HG02763 (cell line): ENCODE results near the gene TBC1D22A.
"Not testable (repeated sequence)": the region's sequence is repeated elsewhere in the genome, so short reads cannot be mapped to it uniquely, and the experiment has no call there.

Experiments
- ATAC-seq: cut with Tn5 transposase; IDR thresholded peaks from one replicate; pipeline ENCODE4 v1.9.1; 2021; ENCODE audit warnings: mild to moderate bottlenecking, moderate library complexity; ENCODE audit not compliant: unreplicated experiment

TBC1D22A gene

DNA sequence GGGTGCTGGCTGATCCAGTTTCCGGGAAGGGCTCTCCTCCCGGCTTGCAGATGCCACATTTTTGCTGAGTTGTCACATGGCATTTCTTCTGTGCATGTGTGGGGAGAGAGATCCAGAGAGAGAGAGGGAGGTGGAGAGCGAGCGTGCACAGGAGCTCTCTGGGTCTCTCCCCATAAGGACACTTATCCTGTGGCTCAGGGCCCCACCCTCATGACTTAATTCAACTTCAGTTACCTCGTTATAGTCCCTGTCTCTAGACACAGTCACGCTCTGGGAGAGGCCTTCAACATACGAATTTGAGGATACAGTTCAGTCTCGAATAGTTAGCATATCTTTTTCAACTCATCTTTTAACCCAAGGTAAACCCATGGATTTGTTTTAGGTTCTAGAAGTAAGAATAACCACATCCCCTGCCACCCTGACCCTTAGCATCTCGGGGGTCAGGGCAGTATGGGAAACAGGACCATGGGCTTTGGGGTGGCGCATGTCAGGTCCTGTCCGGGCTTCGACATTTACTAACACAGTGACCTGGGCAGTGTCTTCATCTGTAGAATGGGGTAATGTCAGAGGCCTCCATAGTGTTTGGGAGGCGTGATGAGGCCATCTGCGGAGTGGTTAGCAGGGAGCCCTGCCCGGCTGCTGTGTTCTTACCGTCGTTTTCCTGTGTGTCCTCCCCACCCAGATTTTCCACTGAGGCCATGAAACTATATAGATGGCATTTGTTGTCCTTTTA lies 46.9 kb downstream of the TBC1D22A start:
- no peak for ATAC-seq

DNA sequence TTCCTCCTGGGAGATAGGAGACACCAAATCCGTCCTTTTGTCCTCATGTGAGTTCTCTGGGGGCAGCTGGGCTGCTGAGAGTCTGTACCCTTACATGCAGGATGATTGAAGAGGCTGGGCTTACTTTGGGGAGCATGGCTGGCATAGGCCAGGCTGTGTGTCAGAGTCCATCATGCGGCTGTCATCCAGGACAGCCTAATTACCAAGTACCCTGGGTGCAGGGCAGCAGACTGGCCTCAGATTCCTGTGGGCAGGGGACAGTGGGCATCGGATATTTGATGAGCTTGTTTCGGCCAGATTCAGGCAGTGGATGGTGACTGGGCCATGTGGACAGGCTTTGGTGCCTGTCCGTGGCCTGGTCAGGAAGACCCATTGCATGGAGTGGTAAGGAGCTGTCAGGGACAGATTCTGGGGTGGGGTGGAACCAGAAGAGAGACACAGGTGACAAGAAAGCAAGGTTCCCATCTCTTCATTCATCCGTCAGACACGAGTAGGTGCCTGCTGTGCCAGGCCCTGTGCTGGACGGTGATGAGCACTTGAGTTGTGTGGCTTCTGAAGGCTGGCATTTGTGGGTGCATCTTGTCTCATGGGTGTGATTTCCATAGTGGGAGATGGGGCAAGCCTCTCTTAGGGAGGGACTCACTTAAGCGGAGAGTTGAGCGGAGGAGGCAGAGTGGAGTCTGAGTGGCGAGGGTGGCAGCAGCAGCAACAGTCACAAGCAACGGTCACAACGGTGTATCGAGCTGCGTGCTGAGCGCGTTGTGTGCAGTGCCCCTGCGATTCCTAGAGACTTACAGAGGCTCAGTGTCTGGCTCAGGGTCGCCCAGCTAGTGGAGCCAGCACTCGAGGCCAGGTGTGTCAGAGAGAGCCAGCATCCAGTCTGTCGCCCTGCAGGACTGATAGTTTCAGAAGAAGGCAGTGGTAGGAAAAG lies 48.7 kb downstream of the TBC1D22A start:
- no peak for ATAC-seq

DNA sequence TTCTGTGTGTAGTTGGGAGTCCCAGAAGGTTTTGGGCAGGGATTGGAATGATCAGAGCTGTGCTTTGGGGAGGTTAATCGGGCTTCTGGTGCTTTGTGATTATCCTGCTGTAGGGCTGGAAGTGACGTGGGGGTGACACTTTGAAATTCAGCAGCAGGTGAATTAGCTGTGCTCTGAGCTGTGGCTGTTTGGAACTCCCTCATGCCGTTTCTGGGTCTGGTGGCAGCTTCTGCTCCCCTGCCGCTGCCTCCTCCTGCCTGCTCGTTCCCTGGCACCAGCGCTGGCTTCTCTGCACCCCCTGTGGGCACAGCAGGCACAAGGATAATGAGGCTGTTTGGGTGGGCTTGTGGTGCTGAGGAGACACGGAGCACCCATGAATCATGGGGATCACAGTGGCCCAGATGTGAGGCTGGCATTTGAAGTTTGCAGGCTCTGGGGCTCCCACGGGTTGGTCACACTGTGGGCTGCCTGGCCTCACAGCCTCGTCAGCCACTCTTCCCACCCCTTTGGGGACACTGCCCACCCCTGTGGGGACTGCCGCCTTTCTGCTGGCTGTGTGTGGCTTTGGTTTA lies 49.7 kb downstream of the TBC1D22A start:
- no peak for ATAC-seq

DNA sequence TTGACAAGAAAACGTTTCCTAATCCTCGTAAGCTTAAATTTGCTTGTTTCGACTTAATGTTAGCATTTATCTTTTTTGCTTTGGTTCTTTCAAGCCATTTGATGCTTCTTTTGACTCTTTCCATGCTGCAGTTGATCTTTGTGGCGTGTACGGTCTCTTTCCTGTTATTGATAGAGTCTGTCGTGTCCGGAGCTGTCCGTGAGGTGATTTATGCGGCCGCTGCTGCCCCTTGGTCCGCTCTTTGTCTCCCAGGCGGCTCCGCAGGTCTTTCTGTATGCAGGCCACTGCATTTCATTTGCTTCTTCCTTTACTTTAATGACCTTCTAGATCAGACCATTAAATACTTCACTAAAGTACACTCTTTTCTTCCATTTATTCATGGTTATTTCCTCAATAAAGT lies 50.3 kb downstream of the TBC1D22A start:
- ATAC-seq: no peak

DNA sequence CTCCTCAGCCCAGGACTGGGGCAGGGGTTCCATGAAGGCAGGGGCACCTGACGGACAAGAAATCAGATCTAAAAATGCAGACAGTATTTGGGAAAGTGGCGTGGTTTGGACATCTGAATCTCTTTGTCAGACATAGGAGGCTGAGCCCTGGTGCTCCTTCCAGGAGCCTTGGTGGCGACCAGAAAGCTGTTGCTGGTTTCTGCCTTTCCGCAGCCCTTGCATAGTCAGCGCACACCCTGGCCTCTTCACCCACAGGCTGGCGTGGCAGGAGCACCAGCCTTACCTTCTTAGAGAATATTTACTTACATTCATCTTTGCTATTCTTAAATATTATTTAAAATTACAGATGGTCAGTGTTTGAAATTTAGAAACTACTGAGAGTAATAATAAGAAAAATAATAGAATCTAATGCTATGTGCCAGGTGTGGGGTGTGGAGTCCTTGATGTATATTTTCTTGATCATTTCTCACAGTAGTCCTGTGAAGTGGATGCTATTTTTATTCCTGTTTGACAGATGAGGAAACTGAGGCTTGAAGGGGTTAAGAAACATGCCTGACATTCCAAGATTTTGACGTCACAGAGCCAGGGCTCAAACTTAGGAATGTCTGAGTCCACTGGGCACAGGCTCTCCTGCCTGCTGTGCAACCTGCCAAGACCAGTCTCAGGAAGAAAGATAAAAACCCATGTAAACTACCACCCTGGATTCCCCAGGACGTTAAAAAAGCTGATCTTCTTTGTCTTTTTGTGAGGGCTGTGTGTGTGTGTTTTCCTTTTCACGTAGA lies 51.6 kb downstream of the TBC1D22A start:
- ATAC-seq: no peak

DNA sequence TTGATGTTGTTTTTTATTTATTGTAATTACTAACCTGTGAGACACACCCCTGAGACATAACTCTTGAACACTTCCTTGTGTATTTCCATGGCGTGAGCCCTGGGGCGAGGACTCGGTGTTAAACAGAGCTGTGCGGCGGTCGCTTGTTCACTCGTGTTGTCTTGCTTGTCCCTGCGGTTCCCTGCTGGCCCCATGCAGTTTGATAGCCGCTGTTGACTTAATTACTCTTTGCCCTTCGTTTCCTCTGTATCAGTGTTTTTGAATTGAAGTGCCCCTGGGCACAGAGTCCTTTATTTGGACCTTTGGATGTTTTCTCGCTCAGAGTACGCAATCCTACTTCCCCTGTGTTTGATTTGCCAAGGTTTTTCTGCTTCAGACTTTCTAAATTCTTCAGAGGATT lies 52.7 kb downstream of the TBC1D22A start:
- no peak for ATAC-seq

DNA sequence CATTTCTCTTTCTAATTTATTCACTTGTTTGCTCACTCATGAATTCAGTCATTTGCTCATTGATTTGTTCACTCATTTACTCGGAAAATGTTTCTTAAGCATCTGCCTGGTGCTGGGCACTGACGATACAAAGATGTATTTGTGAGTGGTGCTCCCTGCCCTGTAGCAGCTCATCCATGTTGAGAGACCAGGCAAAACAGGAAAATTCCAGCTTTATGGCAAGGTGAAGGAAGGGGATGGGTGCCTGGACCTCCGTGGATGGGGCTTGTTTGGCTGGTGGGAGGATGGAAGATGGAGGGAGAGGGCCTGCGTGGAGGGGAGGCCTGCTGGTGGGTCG lies 53.1 kb downstream of the TBC1D22A start:
- ATAC-seq: no peak

DNA sequence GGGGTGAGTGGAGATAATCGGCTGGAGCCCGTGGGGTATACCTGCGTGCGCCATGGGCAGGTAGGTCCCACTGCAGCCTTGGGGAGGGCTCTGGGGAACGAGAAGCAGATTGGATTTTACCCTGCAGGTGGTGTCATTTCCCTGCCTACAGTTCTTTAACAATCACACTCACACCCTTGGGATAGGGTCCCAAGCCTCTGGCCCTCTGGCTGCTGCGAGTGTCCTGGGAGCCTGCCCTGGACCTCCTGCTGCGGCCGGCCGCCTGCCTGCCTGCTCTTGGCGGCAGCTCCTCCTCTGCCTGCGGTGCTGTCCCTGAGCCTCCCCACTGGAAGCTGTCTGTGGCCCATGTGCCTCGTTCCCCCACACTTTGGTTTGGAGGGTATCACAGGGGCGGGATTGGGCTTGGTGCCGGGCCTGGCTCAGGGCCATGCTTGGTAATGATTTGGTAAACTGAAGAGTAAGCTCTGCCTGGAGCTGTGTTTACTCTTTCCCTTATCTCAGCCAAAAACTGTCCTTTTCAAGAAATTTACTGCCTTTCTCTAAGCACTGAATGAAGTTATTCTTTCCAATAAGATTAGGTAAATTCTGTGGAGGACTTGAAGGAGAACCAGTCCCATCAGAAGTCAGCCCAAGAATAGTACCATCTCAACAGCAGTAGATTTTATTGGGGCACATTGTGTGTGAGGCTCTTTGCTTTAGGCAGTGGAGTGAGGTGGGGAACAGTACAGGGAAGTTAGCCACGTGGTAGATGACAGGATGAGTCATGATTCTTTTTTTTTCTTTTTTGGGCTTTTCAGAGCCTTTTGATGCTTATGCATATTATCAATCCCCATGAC lies 53.7 kb downstream of the TBC1D22A start:
- ATAC-seq: no peak

DNA sequence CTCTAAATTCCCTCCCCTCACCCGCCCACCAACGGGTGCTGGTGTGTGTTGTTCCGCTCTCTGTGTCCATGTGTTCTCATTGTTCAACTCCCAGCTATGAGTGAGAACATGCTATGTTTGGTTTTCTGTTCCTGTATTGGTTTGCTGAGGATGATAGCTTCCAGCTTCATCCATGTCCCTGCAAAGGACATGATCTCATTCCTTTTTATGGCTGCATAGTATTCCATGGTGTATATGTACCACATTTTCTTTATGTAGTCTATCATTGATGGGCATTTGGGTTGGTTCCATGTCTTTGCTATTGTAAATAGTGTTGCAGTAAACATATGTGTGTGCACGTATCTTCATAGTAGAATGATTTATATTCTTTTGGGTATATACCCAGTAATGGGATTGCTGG lies 54.9 kb downstream of the TBC1D22A start:
- ATAC-seq: not testable (repeated sequence)

DNA sequence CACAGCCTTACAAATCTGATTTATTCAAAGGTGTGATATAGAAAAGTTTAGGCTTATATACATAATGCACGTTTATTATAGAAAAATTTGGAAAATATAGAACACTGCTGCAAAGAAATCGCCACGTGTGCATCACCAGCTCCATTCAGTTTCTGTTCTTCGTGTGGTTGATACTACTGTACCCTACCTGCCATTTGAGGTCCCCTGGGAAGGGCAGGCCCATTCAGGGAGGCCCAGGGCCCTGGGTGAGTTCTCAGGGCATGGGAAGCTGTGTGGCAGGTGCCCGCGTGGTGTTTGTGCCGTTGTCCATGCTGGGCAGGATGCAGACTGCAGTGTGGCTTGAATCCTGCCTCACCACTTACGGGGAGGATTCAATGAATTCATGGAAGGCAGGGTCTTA lies 60.8 kb downstream of the TBC1D22A start:
- no peak for ATAC-seq

DNA sequence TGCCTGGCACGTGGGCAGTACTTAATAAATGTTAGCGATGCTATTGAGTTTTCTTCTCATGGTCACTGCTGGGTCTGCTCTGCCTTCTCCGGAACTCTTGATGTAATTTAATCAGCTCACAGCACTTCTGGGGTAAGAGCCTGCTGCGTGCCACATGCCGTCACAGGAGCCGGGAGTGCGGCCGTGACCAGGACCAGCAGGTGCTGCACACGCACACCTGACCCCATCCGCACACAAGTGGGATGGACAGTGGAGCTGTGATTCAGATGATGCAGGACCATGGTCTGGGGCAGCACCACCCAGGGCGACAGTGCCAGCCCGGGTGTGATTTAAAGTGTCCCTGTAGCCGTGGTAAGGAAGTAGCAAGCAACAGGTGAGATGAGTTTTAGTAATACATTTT lies 61.2 kb downstream of the TBC1D22A start:
- no peak for ATAC-seq

DNA sequence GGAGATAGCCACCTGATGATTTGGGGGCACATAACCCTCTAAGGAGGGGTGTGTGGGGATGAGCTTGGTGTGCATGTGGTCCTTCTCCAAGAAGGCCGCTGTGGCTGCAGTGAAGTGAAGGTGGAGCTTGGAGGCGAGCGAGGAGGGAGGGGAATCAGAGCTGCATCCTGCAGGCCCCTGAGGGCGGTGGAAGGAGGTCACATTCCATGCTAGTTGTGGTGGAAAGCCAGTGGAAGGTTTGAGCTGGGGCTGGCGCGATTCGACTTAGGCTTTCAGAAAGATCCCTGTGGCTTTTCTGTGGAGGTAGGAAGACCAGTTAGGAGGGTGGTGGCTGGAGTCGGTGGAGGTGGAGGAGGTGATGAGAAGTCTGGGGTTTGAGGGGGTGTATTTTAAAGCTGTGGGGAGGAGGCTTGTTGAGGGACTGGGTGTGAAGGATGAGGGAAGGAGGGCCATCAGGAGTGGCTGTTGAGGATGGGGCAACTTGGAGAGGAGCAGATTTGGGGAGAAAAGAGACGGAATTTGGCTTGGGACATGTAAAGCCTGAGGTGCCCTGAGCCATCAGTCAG lies 62.0 kb downstream of the TBC1D22A start:
- no peak for ATAC-seq

DNA sequence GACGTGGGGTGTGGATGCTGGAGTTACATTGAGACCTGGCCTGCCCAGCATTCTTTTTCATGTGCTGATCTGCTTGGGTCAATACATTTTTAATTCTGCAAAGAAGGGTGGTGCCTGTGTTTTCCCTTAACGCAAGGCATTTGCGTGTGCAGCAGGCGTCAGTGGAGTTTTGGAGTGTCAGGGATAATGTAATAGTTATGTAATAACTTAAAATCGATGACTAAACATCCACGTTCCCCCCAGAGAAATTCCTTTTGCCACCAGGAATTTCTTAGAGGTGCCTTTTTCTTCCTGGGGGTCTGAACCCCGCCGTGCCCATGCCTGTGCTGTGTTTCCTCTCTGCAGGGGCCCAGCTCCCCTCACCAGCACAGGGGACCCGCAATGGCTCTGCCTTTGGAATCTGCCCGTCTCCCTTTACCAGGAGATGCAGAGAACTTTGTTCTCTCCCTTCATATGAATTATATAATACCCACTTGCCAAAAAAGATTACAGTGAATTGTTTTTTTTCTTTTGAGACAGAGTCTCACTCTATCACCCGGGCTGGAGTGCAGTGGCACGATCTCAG lies 62.6 kb downstream of the TBC1D22A start:
- no peak for ATAC-seq

DNA sequence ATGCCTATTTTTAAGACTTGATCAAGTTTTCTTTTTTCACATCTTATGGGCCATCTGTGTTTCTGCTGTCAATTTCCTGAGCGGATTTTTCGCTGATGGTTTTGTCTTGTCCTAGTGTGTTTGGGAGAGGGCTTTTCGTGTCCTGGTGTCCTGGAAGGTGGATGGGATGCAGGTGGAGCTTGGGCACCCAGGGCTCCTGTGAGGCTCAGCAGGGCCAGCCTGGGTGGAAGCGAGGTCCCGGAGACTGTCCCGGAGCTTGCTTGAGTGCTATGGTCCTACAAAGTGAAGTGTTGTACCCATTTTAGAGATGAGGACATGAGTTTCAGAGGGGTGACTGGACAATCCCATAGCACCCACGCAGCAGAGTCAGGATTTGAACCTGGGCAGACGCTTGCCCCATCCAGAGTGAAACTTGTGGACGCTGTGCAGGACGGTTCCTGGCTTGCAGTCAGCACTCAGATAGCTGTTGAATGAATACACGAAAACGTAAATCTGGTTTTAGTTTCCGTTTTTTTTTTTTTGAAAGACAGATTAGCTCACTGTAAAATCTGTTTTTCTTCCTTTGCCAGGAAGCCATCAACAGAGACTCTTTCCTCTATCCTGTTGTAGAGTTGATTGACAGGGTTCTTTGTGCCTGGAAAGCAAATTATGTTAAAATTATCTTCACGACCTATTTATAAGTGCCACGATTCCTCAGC lies 64.1 kb downstream of the TBC1D22A start:
- no peak for ATAC-seq

DNA sequence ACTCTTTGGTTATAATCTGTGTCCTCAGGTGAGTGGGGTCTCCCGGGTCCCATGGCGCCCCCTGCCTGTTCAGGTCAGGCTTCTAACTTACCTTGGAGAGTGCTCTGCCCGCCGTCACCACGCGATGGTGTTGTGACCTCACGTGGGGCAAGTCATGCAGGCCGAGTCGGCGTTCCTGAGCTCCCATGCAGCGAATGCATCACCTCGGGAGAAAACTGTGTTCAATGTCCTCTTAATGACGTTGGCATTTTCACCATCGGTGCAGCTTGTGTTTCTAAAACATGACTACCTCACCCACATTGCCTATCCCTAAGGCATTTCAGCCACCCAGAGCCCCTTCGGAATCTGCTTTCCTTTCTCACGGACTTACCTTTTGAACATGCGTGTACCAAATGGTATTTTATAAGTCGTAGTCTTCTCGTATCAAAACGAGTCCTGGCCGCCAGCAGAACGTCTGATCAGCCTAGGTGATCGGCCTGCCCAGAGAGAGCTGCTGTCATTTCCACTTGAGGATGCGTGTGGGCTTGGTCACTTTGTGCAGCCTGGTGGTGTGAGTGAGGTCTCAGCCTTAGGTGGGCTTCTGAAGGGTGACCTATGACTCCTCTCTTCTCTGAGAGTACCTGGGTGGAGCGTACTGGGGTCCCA lies 64.8 kb downstream of the TBC1D22A start:
- ATAC-seq: no peak

DNA sequence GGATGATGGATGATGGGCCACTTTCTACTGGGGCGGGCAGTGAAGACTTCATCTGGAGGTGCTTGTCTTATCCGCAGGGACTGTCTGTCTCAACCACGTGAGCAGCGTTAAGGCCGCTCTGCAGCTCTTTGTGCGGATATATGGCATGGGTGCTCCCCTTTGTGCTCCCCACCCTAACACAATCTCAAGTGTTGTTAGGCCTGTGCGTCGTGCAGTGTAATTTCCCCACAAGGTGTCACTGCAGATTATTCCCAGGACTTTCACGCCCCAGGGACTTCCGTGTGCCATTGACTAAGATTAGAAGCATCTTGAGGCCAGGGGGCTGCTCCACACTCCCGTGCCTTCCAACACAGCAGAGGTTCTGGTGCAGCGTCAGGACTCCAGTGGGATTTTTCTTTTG lies 65.3 kb downstream of the TBC1D22A start:
- ATAC-seq: no peak

DNA sequence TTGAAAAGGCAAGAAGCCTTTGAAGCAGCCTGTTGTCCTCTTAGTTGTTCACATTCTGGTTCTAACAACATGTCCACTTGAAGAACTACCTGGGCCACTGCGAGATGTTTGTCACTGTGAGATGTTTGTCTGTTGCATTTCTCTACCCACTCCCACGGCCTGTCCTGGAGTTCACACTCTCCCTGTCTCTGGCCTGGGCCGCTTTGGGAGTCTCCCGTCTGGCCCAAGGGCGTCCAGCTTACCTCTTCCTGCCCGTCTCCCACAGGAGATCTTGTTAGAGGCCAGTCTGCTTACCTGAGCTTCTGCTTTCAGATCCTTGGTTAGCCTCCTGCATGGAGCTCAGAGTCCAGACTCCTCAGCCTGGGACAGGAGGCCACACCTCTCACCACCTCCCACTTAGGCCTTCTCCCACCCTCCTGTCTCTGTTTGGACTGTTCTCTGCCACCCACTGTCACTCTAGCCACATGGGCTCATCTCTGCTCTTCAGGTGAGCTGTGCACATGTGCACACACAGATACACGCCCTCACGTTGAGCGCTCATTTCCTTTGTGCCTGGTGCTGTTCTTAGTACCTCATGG lies 66.0 kb downstream of the TBC1D22A start:
- ATAC-seq: no peak
